Thyroid gland (tissue), 4 donors: ENCODE data around the gene EGFR.

Experiments
- CTCF ChIP-seq, 6 experiments: fragments of 200-600 bp in 3 of 6; fragments of 450-650 bp in 3 of 6; sonication (generic) in 3 of 6; IDR thresholded peaks; one replicate each; pipeline ENCODE4 v1.5.1; 2016 to 2019; ENCODE audit warnings: antibody characterized with exemption in 6 of 6, mild to moderate bottlenecking in 2 of 6, inconsistent platforms in 1 of 6, moderate library complexity in 1 of 6
- POLR2A ChIP-seq, 2 donors: fragments of 450-650 bp; IDR thresholded peaks; one replicate each; pipeline ENCODE4 v1.6.1; 2017; ENCODE audit warnings: antibody characterized with exemption in 2 of 2, mild to moderate bottlenecking in 2 of 2, moderate library complexity in 1 of 2

- TF ChIP-seq CTCF (IDR thresholded peaks at IDR 0.05) (no peak), POLR2A (IDR thresholded peaks at IDR 0.05) (no peak)
Measured at GRCh38 chr7:55050281-55050680, 31.5 kb downstream of the EGFR start.
